PC-3 (cell line): ENCODE results near the gene GTPBP6. TPM values are rescaled to one million over a fixed set of nuclear protein-coding genes. Genes with fewer than 3 reads are reported as not detected.

ENCODE experiments used
- ATAC-seq: fragments of 200-7000 bp; cut with Tn5 transposase; 2 replicates; pipeline ENCODE4 v1.9.1; 2020; ENCODE audit warnings: mild to moderate bottlenecking, moderate library complexity
- BruUV-seq: library from RNA; stranded (reverse); fragments of 400-500 nt; replicated peaks from 2 replicates; lab custom pipeline; 2021; lab: Mats Ljungman, UMichigan
- CTCF ChIA-PET: fragments of 300-600 bp; sonication (Branson Sonifier 250); formaldehyde crosslinking; loops from one replicate; lab custom pipeline; 2022; ENCODE audit warnings: antibody characterized with exemption; lab: Charles Lee
- POLR2A ChIA-PET: fragments of 300-600 bp; sonication (Branson Sonifier 250); formaldehyde crosslinking; loops from one replicate; lab custom pipeline; 2022; ENCODE audit warnings: antibody characterized with exemption; ENCODE audit not compliant: unreplicated experiment; lab: Charles Lee
- DNase-seq: peaks from one replicate; pipeline ENCODE4 v3.0.0-alpha.2; 2015
- H2AFZ ChIP-seq: fragments of 300-600 bp; sonication (generic); 2 replicates; pipeline ENCODE4 v1.6.0; 2016; ENCODE audit warnings: antibody characterized with exemption, low read length
- H3F3A ChIP-seq: fragments of 300-600 bp; sonication (generic); one replicate; pipeline ENCODE4 v1.6.0; 2017; ENCODE audit warnings: antibody characterized with exemption, low read length, control low read depth, mild to moderate bottlenecking; ENCODE audit not compliant: unreplicated experiment
- H3K27ac ChIP-seq: fragments of 300-600 bp; sonication (generic); 2 replicates; pipeline ENCODE4 v1.5.1; 2016; ENCODE audit warnings: mild to moderate bottlenecking, low read length
- H3K27me3 ChIP-seq: fragments of 300-600 bp; sonication (generic); 2 replicates; pipeline ENCODE4 v1.6.1; 2016; ENCODE audit warnings: low read length, mixed read lengths
- H3K36me3 ChIP-seq: fragments of 300-600 bp; sonication (generic); 2 replicates; pipeline ENCODE4 v1.6.1; 2016; ENCODE audit warnings: low read depth, mixed run types, low read length, mixed read lengths
- H3K4me1 ChIP-seq: fragments of 300-600 bp; sonication (generic); 2 replicates; pipeline ENCODE4 v1.5.1; 2016; ENCODE audit warnings: low read length; ENCODE audit not compliant: insufficient read depth
- H3K4me2 ChIP-seq: fragments of 300-600 bp; sonication (generic); 2 replicates; pipeline ENCODE4 v1.6.0; 2016; ENCODE audit warnings: low read length
- H3K4me3 ChIP-seq: fragments of 300-600 bp; sonication (generic); 2 replicates; pipeline ENCODE4 v1.5.1; 2016; ENCODE audit warnings: mild to moderate bottlenecking, low read length, mixed read lengths
- H3K79me2 ChIP-seq: fragments of 300-600 bp; sonication (generic); 2 replicates; pipeline ENCODE4 v1.6.1; 2017; ENCODE audit warnings: low read length, mixed read lengths
- H3K9ac ChIP-seq: fragments of 300-600 bp; sonication (generic); 2 replicates; pipeline ENCODE4 v1.6.0; 2016; ENCODE audit warnings: mild to moderate bottlenecking, low read length
- H3K9me2 ChIP-seq: fragments of 300-600 bp; sonication (generic); replicated peaks from 2 replicates; pipeline ENCODE4 v1.6.1; 2016; ENCODE audit warnings: mixed run types, low read length, mixed read lengths
- H3K9me3 ChIP-seq: fragments of 300-600 bp; sonication (generic); 2 replicates; pipeline ENCODE4 v1.6.1; 2016; ENCODE audit warnings: low read length, mixed read lengths
- H4K20me1 ChIP-seq: fragments of 300-600 bp; sonication (generic); 2 replicates; pipeline ENCODE4 v1.6.1; 2016; ENCODE audit warnings: low read length, mixed read lengths
- CTCF ChIP-seq: fragments of 300-600 bp; sonication (generic); conservative IDR thresholded peaks from 2 replicates; pipeline ENCODE4 v1.5.1; 2017; ENCODE audit warnings: antibody characterized with exemption, low read depth, mild to moderate bottlenecking, low read length
- EZH2 ChIP-seq: fragments of 300-600 bp; sonication (generic); IDR thresholded peaks from one replicate; pipeline ENCODE4 v1.6.1; 2017; ENCODE audit warnings: antibody characterized with exemption, mild to moderate bottlenecking, low read length; ENCODE audit not compliant: unreplicated experiment
- EZH2phosphoT487 ChIP-seq: fragments of 300-600 bp; sonication (generic); IDR thresholded peaks from 2 replicates; pipeline ENCODE4 v1.6.1; 2018; ENCODE audit warnings: mild to moderate bottlenecking, antibody characterized with exemption, low read length, borderline replicate concordance
- intact Hi-C: fragments of 100-400 bp; cut with micrococcal nuclease; formaldehyde crosslinking; loops from 2 replicates; pipeline ENCODE4 v1.9.0; 2023
- total RNA-seq: library from RNA; depleted of rRNA; stranded (reverse); fragments of >200 nt; gene quantifications from 2 replicates; pipeline ENCODE4 v1.2.3, GENCODE V29; 2014

The GTPBP6 gene
- total RNA-seq, 1 experiment from 2014 or later = 38.8 TPM

- Histone ChIP-seq H3K4me1 (0 out of 2 replicates have a peak, but pooled peaks cover 4% of the 10 kb centered on the region), H3K9ac (no peak overlapping the region)
These were observed 2.0 kb downstream of the GTPBP6 start for GRCh38 chrX:316351-317325.

GRCh38 chrX:314781-315595 is 3.6 kb downstream of the GTPBP6 start:
- H3K4me3 ChIP-seq = no peak overlapping the region
- TF ChIP-seq EZH2 (no peak), EZH2phosphoT487 (no peak)
- no peaks in the 10 kb centered on the region for H3K79me2 ChIP-seq
- H3K27me3 ChIP-seq = no peaks in the 10 kb centered on the region
- no peaks in the 10 kb centered on the region for H3K9me3 ChIP-seq
- no peaks in the 10 kb centered on the region for H4K20me1 ChIP-seq
- ChIA-PET POLR2A (no interaction called here), CTCF (no interaction called here)
- no peak for ATAC-seq
- no TSS peak for BruUV-seq
- H3K9me2 ChIP-seq = no peaks in the 10 kb centered on the region
- H3F3A ChIP-seq = no peaks in the 10 kb centered on the region
- no peaks in the 10 kb centered on the region for H3K4me1 ChIP-seq
- intact Hi-C loops = loop anchor here (5.0 kb wide), 1 partner anchor 33 kb away; the partner anchor contains the start of gene PLCXD1
- H3K36me3 ChIP-seq = no peaks in the 10 kb centered on the region
- H2AFZ ChIP-seq = no peak overlapping the region
- H3K27ac ChIP-seq = no peak overlapping the region
- no peak for DNase-seq
- no peak overlapping the region for H3K4me2 ChIP-seq
- no peak overlapping the region for H3K9ac ChIP-seq

More at GRCh38 chrX:316351-317325, 2.0 kb downstream of the GTPBP6 start:
- H3K9me3 ChIP-seq = no peaks in the 10 kb centered on the region
- BruUV-seq = no TSS peak
- ATAC-seq (no peak), DNase-seq (no peak)
- POLR2A ChIA-PET = no interaction called here
- no peaks in the 10 kb centered on the region for H3K36me3 ChIP-seq
- H3K27ac ChIP-seq = no peak overlapping the region
- CTCF ChIA-PET = no interaction called here
- H3K4me3 ChIP-seq = no peak overlapping the region
- no peak for TF ChIP-seq CTCF
- no peak for TF ChIP-seq EZH2phosphoT487
- TF ChIP-seq EZH2 = no peak
- no peaks in the 10 kb centered on the region for H3F3A ChIP-seq
- H4K20me1 ChIP-seq = no peaks in the 10 kb centered on the region
- no peaks in the 10 kb centered on the region for H3K27me3 ChIP-seq
- intact Hi-C loops = loop anchor here (5.0 kb wide), 1 partner anchor 34 kb away; the partner anchor contains the start of gene PLCXD1
- no peaks in the 10 kb centered on the region for H3K79me2 ChIP-seq
- H3K4me2 ChIP-seq = no peak overlapping the region
- H2AFZ ChIP-seq = no peak overlapping the region
- no peaks in the 10 kb centered on the region for H3K9me2 ChIP-seq

- BruUV-seq = no TSS peak
- no peaks in the 10 kb centered on the region for H3K4me1 ChIP-seq
- no peak overlapping the region for H3K4me2 ChIP-seq
- H2AFZ ChIP-seq = no peak overlapping the region
- DNase-seq (no peak), ATAC-seq (no peak)
- no peaks in the 10 kb centered on the region for H3F3A ChIP-seq
- H3K27me3 ChIP-seq = no peaks in the 10 kb centered on the region
- H3K9me2 ChIP-seq = no peaks in the 10 kb centered on the region
- H3K9me3 ChIP-seq = no peaks in the 10 kb centered on the region
- no peak overlapping the region for H3K4me3 ChIP-seq
- intact Hi-C loops = no loop called here
- ChIA-PET CTCF (no interaction called here), POLR2A (no interaction called here)
- H4K20me1 ChIP-seq = no peaks in the 10 kb centered on the region
- no peaks in the 10 kb centered on the region for H3K79me2 ChIP-seq
- TF ChIP-seq CTCF = no peak
- TF ChIP-seq EZH2phosphoT487 = no peak
- TF ChIP-seq EZH2 = no peak
- no peak overlapping the region for H3K27ac ChIP-seq
- H3K36me3 ChIP-seq = 0 out of 2 replicates have a peak, but pooled peaks cover 1% of the 10 kb centered on the region
- no peak overlapping the region for H3K9ac ChIP-seq
These were observed 4.5 kb downstream of the GTPBP6 start for GRCh38 chrX:314049-314448.
